RPMI7951 (cell line): ENCODE measurements around the gene GALNT1. TPM values are rescaled to one million over a fixed set of nuclear protein-coding genes. Genes with fewer than 3 reads are reported as not detected.

ENCODE experiments used
- DNase-seq: peaks from one replicate; pipeline ENCODE4 v3.0.0-alpha.2; 2012; ENCODE audit warnings: low read depth
- total RNA-seq: library from RNA; depleted of rRNA; stranded (reverse); fragments of >200 nt; shearing (Covaris generic); gene quantifications from 2 replicates; pipeline ENCODE4 v1.2.3, GENCODE V29; 2014; rRNA removed

The GALNT1 gene
- total RNA-seq, 1 experiment from 2014 or later, result 37.1 TPM

DNA sequence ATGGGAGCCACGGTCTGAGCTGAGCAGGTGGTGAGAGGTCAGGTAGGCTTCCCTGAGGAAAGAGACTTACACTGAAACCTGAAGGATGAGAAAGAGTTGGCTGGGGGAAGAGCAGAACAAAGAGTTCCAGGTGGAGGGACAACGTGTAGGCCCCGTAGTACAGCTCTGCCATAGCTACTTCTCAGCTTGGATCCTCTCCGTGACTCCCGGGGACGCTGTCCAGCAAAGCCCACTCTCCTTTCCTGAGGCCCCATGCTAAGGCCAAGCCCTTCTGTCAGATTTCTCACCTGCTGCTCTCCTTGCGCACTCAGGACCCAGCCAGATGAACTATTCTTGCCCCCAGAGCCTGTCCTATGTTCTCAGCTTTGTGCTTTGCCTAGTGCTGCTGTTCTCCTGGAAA lies 173.8 kb downstream of the GALNT1 start:
- no peak for DNase-seq

GRCh38 chr18:35756506-35757117 lies 175.1 kb downstream of the GALNT1 start:
- DNase-seq, result peak; percentile 51

Other genes with a start within 250 kb of the GALNT1 start
- 28.1 and 29.9 TPM in 2 replicates for gene ZNF24, start 237.3 kb upstream of the GALNT1 start, total RNA-seq
- gene ZNF396, start 204.4 kb upstream of the GALNT1 start, total RNA-seq, result 1.1 and 2.2 TPM in 2 replicates
- 1.7 and 3.4 TPM in 2 replicates for gene INO80C, start 83.8 kb upstream of the GALNT1 start, total RNA-seq